H9 (cell line): ENCODE measurements around the gene CD200. TPM values are rescaled to one million over a fixed set of nuclear protein-coding genes. Genes with fewer than 3 reads are reported as not detected.

Source experiments
- DNase-seq: peaks from one replicate; pipeline ENCODE4 v3.0.0-alpha.2; 2017
- H2AFZ ChIP-seq: one replicate; pipeline ENCODE4 v1.6.1; 2013; ENCODE audit warnings: mild to moderate bottlenecking, low read length, control low read depth, moderate library complexity
- H2AK5ac ChIP-seq: 2 replicates; pipeline ENCODE4 v1.6.1; 2013; ENCODE audit warnings: low read length, control low read depth, mixed read lengths; ENCODE audit not compliant: insufficient read length
- H2BK120ac ChIP-seq: one replicate; pipeline ENCODE4 v1.6.1; 2013; ENCODE audit warnings: low read depth, mild to moderate bottlenecking, low read length, control low read depth, inconsistent platforms; ENCODE audit not compliant: poor library complexity, severe bottlenecking
- H2BK12ac ChIP-seq: 2 replicates; pipeline ENCODE4 v1.6.1; 2013; ENCODE audit warnings: low read length, control low read depth, mixed read lengths, low read depth; ENCODE audit not compliant: insufficient read length
- H2BK15ac ChIP-seq: 2 replicates; pipeline ENCODE4 v1.6.1; 2013; ENCODE audit warnings: low read depth, low read length, control low read depth
- H2BK20ac ChIP-seq: one replicate; pipeline ENCODE4 v1.6.1; 2013; ENCODE audit warnings: low read depth, mild to moderate bottlenecking, low read length, control low read depth, inconsistent platforms; ENCODE audit not compliant: poor library complexity, severe bottlenecking
- H2BK5ac ChIP-seq: 2 replicates; pipeline ENCODE4 v1.6.1; 2013; ENCODE audit warnings: low read length, control low read depth, mixed read lengths; ENCODE audit not compliant: insufficient read length
- H3K14ac ChIP-seq: 2 replicates; pipeline ENCODE4 v1.6.1; 2013; ENCODE audit warnings: low read length, control low read depth; ENCODE audit not compliant: insufficient read depth
- H3K18ac ChIP-seq: 2 replicates; pipeline ENCODE4 v1.6.1; 2013; ENCODE audit warnings: low read depth, mild to moderate bottlenecking, mixed read lengths, low read length, control low read depth; ENCODE audit not compliant: insufficient read length
- H3K23ac ChIP-seq: 2 replicates; pipeline ENCODE4 v1.6.1; 2013; ENCODE audit warnings: low read length, control low read depth, mixed read lengths, low read depth; ENCODE audit not compliant: insufficient read length
- H3K23me2 ChIP-seq: 2 replicates; pipeline ENCODE4 v1.6.1; 2013; ENCODE audit warnings: low read depth, mild to moderate bottlenecking, mixed read lengths, low read length, control low read depth; ENCODE audit not compliant: insufficient read length, poor library complexity, severe bottlenecking
- H3K27ac ChIP-seq: 2 replicates; pipeline ENCODE4 v1.5.1; 2013; ENCODE audit warnings: low read length, control low read depth, mixed read lengths, low read depth; ENCODE audit not compliant: insufficient read length
- H3K27me3 ChIP-seq: 2 replicates; pipeline ENCODE4 v1.6.1; 2013; ENCODE audit warnings: low read length, control low read depth, inconsistent platforms; ENCODE audit not compliant: insufficient read depth
- H3K4ac ChIP-seq: 2 replicates; pipeline ENCODE4 v1.6.1; 2013; ENCODE audit warnings: low read depth, mild to moderate bottlenecking, control low read depth, inconsistent platforms, low read length, moderate library complexity
- H3K4me1 ChIP-seq: 2 replicates; pipeline ENCODE4 v1.6.1; 2013; ENCODE audit warnings: low read length, control low read depth, inconsistent platforms; ENCODE audit not compliant: insufficient read depth
- H3K4me2 ChIP-seq: 2 replicates; pipeline ENCODE4 v1.6.1; 2013; ENCODE audit warnings: low read length, control low read depth, mixed read lengths; ENCODE audit not compliant: insufficient read length, insufficient read depth
- H3K56ac ChIP-seq: 2 replicates; pipeline ENCODE4 v1.6.1; 2013; ENCODE audit warnings: low read depth, mild to moderate bottlenecking, mixed read lengths, low read length, control low read depth; ENCODE audit not compliant: insufficient read length
- H3K79me1 ChIP-seq: 2 replicates; pipeline ENCODE4 v1.6.1; 2013; ENCODE audit warnings: low read depth, mild to moderate bottlenecking, moderate library complexity, low read length, control low read depth, inconsistent platforms; ENCODE audit not compliant: insufficient read depth, poor library complexity, severe bottlenecking
- H3K79me2 ChIP-seq: 2 replicates; pipeline ENCODE4 v1.6.1; 2013; ENCODE audit warnings: low read length, control low read depth, inconsistent platforms; ENCODE audit not compliant: insufficient read depth
- H3K9ac ChIP-seq: 2 replicates; pipeline ENCODE4 v1.6.1; 2013; ENCODE audit warnings: low read length, control low read depth, mixed read lengths; ENCODE audit not compliant: insufficient read length; ENCODE audit errors: extremely low read depth
- H3K9me3 ChIP-seq: one replicate; pipeline ENCODE4 v1.6.1; 2013; ENCODE audit warnings: low read depth, low read length, inconsistent platforms; ENCODE audit not compliant: control insufficient read depth
- H3T11ph ChIP-seq: one replicate; pipeline ENCODE4 v1.6.1; 2013; ENCODE audit warnings: mild to moderate bottlenecking, low read length, control low read depth, inconsistent platforms
- H4K20me1 ChIP-seq: one replicate; pipeline ENCODE4 v1.6.1; 2013; ENCODE audit not compliant: control insufficient read depth, insufficient read length, insufficient read depth
- H4K5ac ChIP-seq: 2 replicates; pipeline ENCODE4 v1.6.1; 2013; ENCODE audit warnings: low read depth, mild to moderate bottlenecking, mixed read lengths, low read length, control low read depth; ENCODE audit not compliant: insufficient read length
- H4K8ac ChIP-seq: replicated peaks from 2 replicates; pipeline ENCODE4 v1.6.1; 2013; ENCODE audit warnings: low read length, control low read depth, mixed read lengths, low read depth; ENCODE audit not compliant: insufficient read length
- H4K91ac ChIP-seq: 2 replicates; pipeline ENCODE4 v1.6.1; 2013; ENCODE audit warnings: low read depth, mild to moderate bottlenecking, moderate library complexity, mixed read lengths, low read length, control low read depth; ENCODE audit not compliant: insufficient read length
- H3K27ac Mint-ChIP-seq, 3 experiments: 2 replicates in 2 of 3; 3 replicates in 1 of 3; pipeline ENCODE4 v1.8.0; 2020 to 2021; ENCODE audit warnings: mixed read lengths in 3 of 3, mild to moderate bottlenecking in 1 of 3, moderate library complexity in 1 of 3
- H3K27me3 Mint-ChIP-seq: 2 replicates; pipeline ENCODE4 v1.8.0; 2021; ENCODE audit warnings: low read depth, mild to moderate bottlenecking, moderate library complexity, mixed read lengths
- H3K36me3 Mint-ChIP-seq, 3 experiments: 2 replicates in 2 of 3; 3 replicates in 1 of 3; pipeline ENCODE4 v1.8.0; 2020 to 2021; ENCODE audit warnings: low read depth in 3 of 3, mixed read lengths in 3 of 3; ENCODE audit not compliant: insufficient read depth in 1 of 3
- H3K4me1 Mint-ChIP-seq, 2 experiments: 2 replicates each; pipeline ENCODE4 v1.8.0; 2020; ENCODE audit warnings: mixed read lengths in 2 of 2
- H3K4me3 Mint-ChIP-seq, 2 experiments: 2 replicates in 1 of 2; 3 replicates in 1 of 2; pipeline ENCODE4 v1.8.0; 2020 to 2021; ENCODE audit warnings: mild to moderate bottlenecking in 2 of 2, mixed read lengths in 2 of 2, moderate library complexity in 1 of 2
- H3K9me3 Mint-ChIP-seq, 2 experiments: 2 replicates in 1 of 2; 3 replicates in 1 of 2; pipeline ENCODE4 v1.8.0; 2020; ENCODE audit warnings: mild to moderate bottlenecking in 2 of 2, mixed read lengths in 2 of 2, moderate library complexity in 1 of 2
- WGBS: extraction: QIAGEN DNeasy Blood & Tissue Kit; methylation state at CpG from one replicate; pipeline ENCODE4 v1.1.7; 2013; ENCODE audit warnings: missing lambda C conversion rate, low lambda C conversion rate, mixed read lengths; ENCODE audit not compliant: insufficient read length; ENCODE audit errors: extremely low coverage; 5-methylcytosine and 5-hydroxymethylcytosine counted together
- total RNA-seq: library from RNA; stranded (reverse); gene quantifications from 2 replicates; pipeline ENCODE4 v1.2.1, GENCODE V29; 2021
- TF ChIP-seq, protein P1 (sequence below): fragments of 200-600 bp; sonication (generic); conservative IDR thresholded peaks from 3 replicates; pipeline ENCODE4 v1.8.0; 2021; ENCODE audit warnings: antibody characterized with exemption, mild to moderate bottlenecking

CD200 gene
- total RNA-seq, 1 experiment from 2014 or later, result 51.6 TPM

DNA sequence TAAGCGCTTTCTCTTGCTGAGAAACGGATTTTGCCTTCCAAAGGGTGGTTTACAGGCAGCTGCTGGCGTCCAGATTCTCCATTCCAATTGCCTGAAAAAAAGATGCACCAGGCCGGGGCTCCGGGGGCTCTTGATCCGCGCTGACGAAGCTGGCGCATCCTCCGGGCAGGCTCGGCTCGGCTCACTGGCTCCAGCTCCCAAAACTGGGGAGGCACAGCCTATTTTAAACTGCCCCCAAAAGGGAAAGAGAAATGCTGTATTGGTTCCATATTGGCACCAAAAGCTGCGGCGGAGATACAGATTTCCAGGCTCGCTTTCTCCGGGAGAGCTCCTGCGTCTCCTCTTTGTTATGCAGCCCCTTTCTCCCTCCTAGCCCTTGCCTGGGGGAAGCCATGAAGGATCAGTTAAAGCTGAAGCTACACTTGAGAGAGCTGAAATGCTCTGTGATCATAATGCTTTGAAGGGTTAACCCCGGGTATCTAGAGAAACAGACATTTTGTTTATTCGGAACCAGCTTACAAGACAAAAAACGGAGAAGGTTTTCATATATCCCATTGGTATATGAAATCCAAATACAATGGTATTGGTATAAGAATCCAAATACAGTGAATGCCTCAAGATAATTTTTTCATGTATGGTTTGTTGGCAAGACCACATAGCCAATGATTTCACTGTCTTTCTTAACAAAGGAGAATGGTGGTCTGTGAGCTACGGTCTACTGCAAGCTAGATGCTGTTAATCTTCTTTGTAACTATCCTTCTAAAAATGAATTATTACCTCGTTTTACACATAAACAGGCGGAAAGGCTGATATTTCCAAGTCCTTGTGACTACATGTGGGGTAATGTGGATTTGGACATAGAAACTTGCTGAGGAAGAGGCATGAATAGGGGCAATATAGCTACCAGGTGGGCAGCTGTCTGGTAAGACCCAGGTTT is 693 bp downstream of the CD200 start:
- Histone ChIP-seq H3K27ac (peak overlapping the region; percentile 58), H3K23ac (no peak overlapping the region), H3K23me2 (peaks cover 10% of the 10 kb centered on the region), H3K79me2 (peaks cover 27% of the 10 kb centered on the region), H3K56ac (no peak overlapping the region), H2BK120ac (no peak overlapping the region), H3K4me2 (peak overlapping the region; percentile 91), H3K27me3 (no peaks in the 10 kb centered on the region), H3K9ac (peak overlapping the region; percentile 81), H3K4me1 (peaks cover 10% of the 10 kb centered on the region), H3K18ac (peak overlapping the region; percentile 93), H2AK5ac (no peak overlapping the region), H2AFZ (no peak overlapping the region), H2BK12ac (no peak overlapping the region), H3K4ac (no peak overlapping the region; the same call in 1 of the 2 replicates), H3K14ac (peak overlapping the region; percentile 93), H2BK15ac (no peak overlapping the region), H2BK20ac (no peak overlapping the region), H4K8ac (no peak overlapping the region), H4K91ac (no peak overlapping the region), H4K5ac (no peak overlapping the region), H3K9me3 (no peaks in the 10 kb centered on the region), H2BK5ac (no peak overlapping the region), H4K20me1 (no peaks in the 10 kb centered on the region), H3T11ph (peak overlapping the region; percentile 9), H3K79me1 (no peaks in the 10 kb centered on the region)
- WGBS, result no CpG with 5 or more reads among the region's 23 CpGs
- Mint-ChIP-seq H3K27me3 (no peaks in the 10 kb centered on the region), H3K9me3 (no peaks in the 10 kb centered on the region; a peak in 2 of 5 replicates), H3K4me3 (peak overlapping the region; percentile 91 to 94), H3K36me3 (peaks cover 25 to 31% (median 27%) of the 10 kb centered on the region in 3 experiments), H3K4me1 (peaks cover 44 to 53% of the 10 kb centered on the region in 2 experiments), H3K27ac (peak overlapping the region; percentile 98)
- DNase-seq, result peak; percentile 66
- TF ChIP-seq, protein P1, sequence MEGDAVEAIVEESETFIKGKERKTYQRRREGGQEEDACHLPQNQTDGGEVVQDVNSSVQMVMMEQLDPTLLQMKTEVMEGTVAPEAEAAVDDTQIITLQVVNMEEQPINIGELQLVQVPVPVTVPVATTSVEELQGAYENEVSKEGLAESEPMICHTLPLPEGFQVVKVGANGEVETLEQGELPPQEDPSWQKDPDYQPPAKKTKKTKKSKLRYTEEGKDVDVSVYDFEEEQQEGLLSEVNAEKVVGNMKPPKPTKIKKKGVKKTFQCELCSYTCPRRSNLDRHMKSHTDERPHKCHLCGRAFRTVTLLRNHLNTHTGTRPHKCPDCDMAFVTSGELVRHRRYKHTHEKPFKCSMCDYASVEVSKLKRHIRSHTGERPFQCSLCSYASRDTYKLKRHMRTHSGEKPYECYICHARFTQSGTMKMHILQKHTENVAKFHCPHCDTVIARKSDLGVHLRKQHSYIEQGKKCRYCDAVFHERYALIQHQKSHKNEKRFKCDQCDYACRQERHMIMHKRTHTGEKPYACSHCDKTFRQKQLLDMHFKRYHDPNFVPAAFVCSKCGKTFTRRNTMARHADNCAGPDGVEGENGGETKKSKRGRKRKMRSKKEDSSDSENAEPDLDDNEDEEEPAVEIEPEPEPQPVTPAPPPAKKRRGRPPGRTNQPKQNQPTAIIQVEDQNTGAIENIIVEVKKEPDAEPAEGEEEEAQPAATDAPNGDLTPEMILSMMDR, result no peak
